HG03439 (cell line): ENCODE results near the gene PMEL.

Experiments
- ATAC-seq: cut with Tn5 transposase; IDR thresholded peaks from one replicate; pipeline ENCODE4 v1.9.1; 2021; ENCODE audit warnings: mild to moderate bottlenecking, moderate library complexity; ENCODE audit not compliant: unreplicated experiment

Gene PMEL

DNA sequence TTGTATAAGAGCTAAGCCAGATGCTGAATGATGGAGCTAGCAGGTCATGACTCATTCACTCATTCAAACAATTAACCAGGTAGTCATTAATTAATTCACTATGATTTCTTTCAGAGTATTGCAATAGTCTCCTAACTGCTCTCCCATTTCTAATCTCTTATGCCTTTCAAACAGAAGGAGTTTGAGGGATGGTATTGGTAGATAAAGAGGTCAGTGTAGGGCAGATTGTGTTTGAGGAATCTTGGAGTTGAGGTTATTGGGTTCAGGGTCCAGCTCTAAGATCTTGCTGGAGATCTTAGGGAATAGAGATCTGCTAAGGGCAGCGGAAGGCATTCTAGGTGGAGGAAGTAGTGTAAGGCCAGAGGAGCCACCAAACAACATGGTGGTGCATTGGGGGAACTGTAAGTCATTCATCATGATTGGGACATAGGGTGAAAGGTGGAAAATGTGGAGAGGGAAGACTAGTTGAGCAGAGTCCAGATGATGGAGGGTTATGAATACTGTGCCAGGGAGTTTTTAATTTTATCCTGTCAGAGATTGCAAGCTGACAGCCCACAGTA, 23.2 kb downstream of the PMEL start:
- no peak for ATAC-seq

DNA sequence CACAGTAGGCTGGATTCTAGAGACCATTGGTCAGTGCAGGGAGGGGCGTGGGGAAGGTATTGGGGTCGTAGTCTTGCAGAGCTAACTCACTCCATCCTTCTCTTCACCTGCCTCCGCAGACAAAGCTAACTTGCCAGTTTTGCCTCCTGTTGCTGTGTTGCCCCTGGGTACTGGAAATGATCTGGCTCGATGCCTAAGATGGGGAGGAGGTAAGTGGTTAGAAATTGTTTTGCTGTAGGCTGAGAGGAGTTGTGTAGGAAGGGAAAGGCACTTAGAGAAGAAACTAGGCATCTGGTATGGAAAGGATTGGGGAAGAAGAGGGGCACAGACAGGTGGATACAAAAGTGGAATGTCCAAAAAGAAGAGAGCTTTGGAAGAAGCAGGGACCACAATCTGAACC, 23.8 kb downstream of the PMEL start:
- ATAC-seq = no peak

- ATAC-seq = peak; percentile 85
These were observed 25.6 kb downstream of the PMEL start for GRCh38 chr12:55940065-55940732.

GRCh38 chr12:55938826-55939501, 26.9 kb downstream of the PMEL start:
- ATAC-seq = no peak

DNA sequence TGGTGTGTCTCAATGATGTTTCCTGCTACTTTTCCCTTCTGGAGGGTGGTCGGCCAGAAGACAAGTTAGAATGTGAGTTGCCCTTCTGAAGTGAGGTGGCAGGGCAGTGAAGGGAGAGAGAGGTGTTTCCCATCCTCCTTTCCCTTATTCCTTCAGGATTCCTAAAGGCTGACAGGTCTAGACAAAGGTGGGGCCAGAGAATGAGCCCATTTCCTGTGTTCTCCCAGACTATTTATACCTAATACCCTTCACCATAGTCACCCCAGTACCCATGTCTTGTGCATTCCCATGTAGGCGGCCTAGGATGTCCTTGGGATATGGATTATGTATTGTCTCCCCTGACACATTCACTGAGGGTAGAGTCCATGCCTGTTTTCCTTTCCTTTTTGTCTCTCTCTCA, 27.9 kb downstream of the PMEL start:
- ATAC-seq = no peak

DNA sequence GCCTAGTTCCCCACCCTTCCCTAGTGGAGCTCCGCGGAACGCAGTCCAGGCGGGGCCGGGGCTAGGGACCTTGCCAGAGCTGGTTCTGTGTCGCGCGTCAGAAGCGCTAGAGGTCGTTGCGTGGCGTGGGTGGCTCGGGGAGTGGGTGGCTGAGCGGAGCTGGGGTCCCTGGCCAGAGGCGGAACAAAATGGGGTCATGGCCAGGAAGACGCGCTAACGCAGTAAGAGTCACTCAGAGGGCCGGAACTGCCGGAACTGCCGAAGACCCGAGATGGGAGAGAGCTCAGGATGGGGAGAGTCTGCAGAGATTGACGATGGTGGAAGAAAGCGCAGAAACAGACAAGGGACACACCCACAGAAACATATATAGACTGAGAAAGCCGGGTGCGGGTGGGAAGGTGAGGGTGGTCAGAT, 30.1 kb downstream of the PMEL start:
- ATAC-seq = no peak

DNA sequence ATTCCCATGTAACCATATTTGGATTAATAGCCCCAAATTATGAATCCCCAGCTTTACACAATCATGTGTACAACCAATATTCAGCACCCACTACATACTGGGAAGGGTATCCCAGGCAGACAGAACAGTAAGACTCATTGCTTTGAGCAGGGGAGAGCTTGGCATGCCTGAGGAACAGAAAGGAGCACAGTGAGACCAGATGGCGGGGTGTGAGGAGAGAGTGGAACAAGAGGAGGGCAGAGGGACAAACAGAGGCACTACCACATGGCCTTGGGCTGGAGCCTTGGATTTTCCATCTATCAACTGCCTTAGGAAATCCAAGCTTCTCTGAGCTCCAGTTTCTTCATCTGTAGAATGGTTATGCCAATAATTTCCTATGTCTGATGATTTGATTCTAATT, 31.1 kb downstream of the PMEL start:
- no peak for ATAC-seq

- no peak for ATAC-seq
These were observed 31.8 kb downstream of the PMEL start for GRCh38 chr12:55933799-55934742.

GRCh38 chr12:55933169-55933798, 32.6 kb downstream of the PMEL start:
- no peak for ATAC-seq

- ATAC-seq = no peak
These were observed 33.3 kb downstream of the PMEL start for GRCh38 chr12:55932551-55932910.

DNA sequence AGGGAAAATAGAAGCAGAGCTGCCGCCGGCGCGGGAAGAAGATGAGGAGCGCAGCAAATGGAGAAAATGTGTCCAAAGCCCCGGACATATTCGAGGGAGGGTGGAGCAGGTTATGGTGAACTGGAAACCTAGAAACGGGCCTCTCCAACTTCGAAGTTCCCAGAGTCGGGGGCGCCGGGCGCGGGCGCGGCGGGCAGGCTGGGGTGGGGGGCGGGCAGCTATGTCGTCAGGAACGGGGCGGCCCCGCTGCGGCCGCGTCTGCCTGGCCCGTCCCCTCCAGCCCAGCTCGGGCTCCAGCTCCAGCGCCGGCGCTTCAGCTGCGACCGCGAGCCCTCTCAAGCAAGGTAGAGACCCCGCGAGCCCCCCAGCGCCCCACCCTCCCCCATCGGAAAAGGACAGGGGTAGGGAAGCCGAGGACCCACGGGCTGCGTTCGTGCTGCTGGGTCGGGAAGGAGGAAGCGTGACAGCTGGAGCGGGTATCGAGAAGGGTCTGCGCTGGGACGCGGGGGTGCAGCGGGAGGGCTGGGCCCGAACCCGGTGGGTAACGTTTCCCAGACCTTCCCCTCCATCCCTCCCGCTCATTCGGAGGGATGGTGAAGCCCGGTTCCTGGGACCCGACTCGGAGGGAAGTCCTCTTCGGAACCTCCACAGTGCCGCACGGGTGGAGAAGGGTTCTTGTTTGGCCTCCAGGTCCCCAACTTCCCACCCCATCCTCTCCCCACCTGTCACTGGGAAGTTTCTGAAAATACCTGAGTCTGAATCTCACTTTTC, 33.9 kb downstream of the PMEL start:
- no peak for ATAC-seq

DNA sequence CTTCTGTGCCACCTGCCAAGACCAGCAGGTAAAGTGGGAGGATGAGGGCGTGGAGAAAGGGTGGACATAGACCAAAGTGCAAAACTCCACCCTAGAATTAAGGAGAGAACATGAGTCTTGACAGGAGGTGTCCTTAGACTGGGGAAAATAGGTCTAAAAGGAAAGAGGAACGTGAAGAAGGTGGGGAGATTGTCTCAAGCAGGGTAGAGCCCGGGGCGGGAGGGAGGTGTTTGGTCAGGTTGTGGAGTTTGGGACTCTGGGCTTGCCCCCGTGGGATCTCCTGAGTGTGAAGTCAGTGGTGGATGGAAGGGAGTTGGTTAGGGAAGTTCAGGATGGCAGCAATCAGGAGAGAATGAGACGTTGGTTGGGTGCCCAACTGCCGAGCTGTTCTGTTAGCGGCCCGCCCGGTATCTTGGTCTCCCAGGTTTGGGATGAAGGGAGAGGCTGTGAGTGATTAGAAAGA, 34.5 kb downstream of the PMEL start:
- no peak for ATAC-seq

- ATAC-seq = no peak
These were observed 35.0 kb downstream of the PMEL start, which contains the start of gene DGKA for GRCh38 chr12:55930771-55931316. Gene DGKA (plus strand): TSS chr12:55931162. CDS start chr12:55936504, 5,342 bp downstream.

DNA sequence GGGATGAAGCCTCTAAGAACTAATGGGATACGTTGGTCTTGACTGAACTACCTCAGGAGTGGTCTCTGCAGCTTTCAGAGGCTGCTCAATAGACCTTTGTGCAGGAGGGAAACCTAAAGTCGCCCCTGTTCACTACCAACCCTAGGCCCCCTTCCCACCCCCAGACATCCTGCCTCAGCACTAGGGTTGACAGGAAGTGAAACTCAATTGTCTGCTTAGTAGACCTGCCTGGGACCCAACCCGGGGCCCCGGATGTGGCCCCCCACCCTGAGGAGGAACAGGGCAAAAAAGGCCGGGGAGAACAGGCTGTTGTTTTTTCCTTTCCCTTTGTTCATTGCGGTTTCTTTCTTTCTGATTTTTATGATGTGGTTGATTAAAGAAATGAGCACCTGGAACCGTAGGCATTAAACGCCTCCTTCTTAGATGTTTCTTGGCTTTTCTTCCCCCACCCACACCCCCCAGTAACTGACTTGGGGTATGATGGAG, 36.5 kb downstream of the PMEL start:
- no peak for ATAC-seq

GRCh38 chr12:55927588-55928502, 38.0 kb downstream of the PMEL start, which contains the start of gene PYM1:
Gene PYM1 (minus strand): TSS chr12:55927894. CDS start chr12:55927761, 133 bp downstream.
- ATAC-seq = peak; percentile 44

- ATAC-seq = peak; percentile 50
These were observed 38.9 kb downstream of the PMEL start for GRCh38 chr12:55926738-55927587.
